Measurements from ENCODE around the gene XKR7. TPM values are rescaled to one million over a fixed set of nuclear protein-coding genes. Genes with fewer than 3 reads are reported as not detected.

The XKR7 gene
- polyA plus RNA-seq, 1 donor (not counting 4 experiments of a cell fraction or from before 2014, with no cell fraction given): not detected

GRCh38 chr20:31988430-31989015 lies 20.6 kb downstream of the XKR7 start:
- no peak overlapping the region for H2AFZ ChIP-seq (ENCODE audit: control insufficient read depth, low read length)
- H3K79me2 ChIP-seq (ENCODE audit: control insufficient read depth, insufficient read depth, low read length): no peaks in the 10 kb centered on the region
- H3K4me3 ChIP-seq (ENCODE audit: control insufficient read depth in 2 of 3, extremely low read depth in 1 of 3, insufficient read depth in 2 of 3, low read depth in 1 of 3, low read length in 3 of 3): no peak overlapping the region
- no peaks in the 10 kb centered on the region for H3K9me3 ChIP-seq (ENCODE audit: control insufficient read depth, low read depth, low read length)
- no peak overlapping the region for H3K4me2 ChIP-seq (ENCODE audit: control insufficient read depth, extremely low read depth, insufficient read depth, low read depth, low read length)
- no peak overlapping the region for H3K27ac ChIP-seq (ENCODE audit: control insufficient read depth, insufficient read depth, low read length)
- FAIRE-seq (no peak), DNase-seq (ENCODE audit: low read depth, low spot score) (no peak)
- H3K4me1 ChIP-seq (ENCODE audit: control insufficient read depth, extremely low read depth, insufficient read depth, low read length): no peaks in the 10 kb centered on the region
- H4K20me1 ChIP-seq (ENCODE audit: control insufficient read depth, extremely low read depth, insufficient read depth, low read length): no peaks in the 10 kb centered on the region
- no peaks in the 10 kb centered on the region for H3K36me3 ChIP-seq (ENCODE audit: control insufficient read depth in 2 of 2, extremely low read depth in 1 of 2, insufficient read depth in 2 of 2, low read length in 2 of 2)
- peaks cover 7% of the 10 kb centered on the region for H3K27me3 ChIP-seq (ENCODE audit: control insufficient read depth, extremely low read depth, insufficient read depth, low read length)
- H3K9me1 ChIP-seq (ENCODE audit: control insufficient read depth, extremely low read depth, insufficient read depth, low read length): no peaks in the 10 kb centered on the region
- TF ChIP-seq EZH2 (IDR thresholded peaks at IDR 0.05; ENCODE audit: low read length) (no peak), CTCF (optimal IDR thresholded peaks at IDR 0.05 in 1 of 3, IDR thresholded peaks at IDR 0.05 in 1 of 3, conservative IDR thresholded peaks at IDR 0.05 in 1 of 3; ENCODE audit: extremely low read depth in 1 of 3, insufficient read depth in 2 of 3, low read length in 3 of 3) (no peak)
- no peak overlapping the region for H3K9ac ChIP-seq (ENCODE audit: control insufficient read depth, extremely low read depth, insufficient read depth, low read length)
- dilution Hi-C loops (cut with MboI; ENCODE audit: extremely low pct_ligation_motif_present, low sequenced_read_pairs): no loop called here

- Histone ChIP-seq H3K9ac (ENCODE audit: control insufficient read depth, extremely low read depth, insufficient read depth, low read length) (no peak overlapping the region), H3K4me2 (ENCODE audit: control insufficient read depth, extremely low read depth, insufficient read depth, low read depth, low read length) (no peak overlapping the region), H4K20me1 (ENCODE audit: control insufficient read depth, extremely low read depth, insufficient read depth, low read length) (no peaks in the 10 kb centered on the region), H3K4me1 (ENCODE audit: control insufficient read depth, extremely low read depth, insufficient read depth, low read length) (no peaks in the 10 kb centered on the region), H3K4me3 (ENCODE audit: control insufficient read depth in 2 of 3, extremely low read depth in 1 of 3, insufficient read depth in 2 of 3, low read depth in 1 of 3, low read length in 3 of 3) (no peak overlapping the region), H3K79me2 (ENCODE audit: control insufficient read depth, insufficient read depth, low read length) (no peaks in the 10 kb centered on the region), H2AFZ (ENCODE audit: control insufficient read depth, low read length) (no peak overlapping the region), H3K27me3 (ENCODE audit: control insufficient read depth, extremely low read depth, insufficient read depth, low read length) (peaks cover 13% of the 10 kb centered on the region), H3K9me3 (ENCODE audit: control insufficient read depth, low read depth, low read length) (no peaks in the 10 kb centered on the region), H3K36me3 (ENCODE audit: control insufficient read depth in 2 of 2, extremely low read depth in 1 of 2, insufficient read depth in 2 of 2, low read length in 2 of 2) (no peaks in the 10 kb centered on the region), H3K27ac (ENCODE audit: control insufficient read depth, insufficient read depth, low read length) (no peak overlapping the region), H3K9me1 (ENCODE audit: control insufficient read depth, extremely low read depth, insufficient read depth, low read length) (no peaks in the 10 kb centered on the region)
- dilution Hi-C loops (cut with MboI; ENCODE audit: extremely low pct_ligation_motif_present, low sequenced_read_pairs): no loop called here
- FAIRE-seq (no peak), DNase-seq (ENCODE audit: low read depth, low spot score) (no peak)
- no peak for TF ChIP-seq EZH2 (IDR thresholded peaks at IDR 0.05; ENCODE audit: low read length)
- no peak for TF ChIP-seq CTCF (optimal IDR thresholded peaks at IDR 0.05 in 1 of 3, IDR thresholded peaks at IDR 0.05 in 1 of 3, conservative IDR thresholded peaks at IDR 0.05 in 1 of 3; ENCODE audit: extremely low read depth in 1 of 3, insufficient read depth in 2 of 3, low read length in 3 of 3)
Observed at GRCh38 chr20:31989030-31989645, 21.2 kb downstream of the XKR7 start.

Data from keratinocyte (primary cell).